Endothelial cell (in vitro differentiated cells): ENCODE results near the gene PPP3CA. TPM values are rescaled to one million over a fixed set of nuclear protein-coding genes. Genes with fewer than 3 reads are reported as not detected.

Experiments used
- DNase-seq: peaks from one replicate; pipeline ENCODE4 v3.0.0; 2021; ENCODE audit warnings: low spot score
- H3K27ac Mint-ChIP-seq: one replicate; pipeline ENCODE4 v1.8.0; 2021; ENCODE audit warnings: mixed read lengths, inconsistent platforms; ENCODE audit not compliant: unreplicated experiment
- H3K27me3 Mint-ChIP-seq: one replicate; pipeline ENCODE4 v1.8.0; 2021; ENCODE audit warnings: mild to moderate bottlenecking, moderate library complexity, mixed read lengths, inconsistent platforms; ENCODE audit not compliant: unreplicated experiment
- H3K36me3 Mint-ChIP-seq: one replicate; pipeline ENCODE4 v1.8.0; 2021; ENCODE audit warnings: mild to moderate bottlenecking, low read depth, mixed read lengths, inconsistent platforms; ENCODE audit not compliant: unreplicated experiment
- H3K4me1 Mint-ChIP-seq: one replicate; pipeline ENCODE4 v1.8.0; 2021; ENCODE audit warnings: mild to moderate bottlenecking, mixed read lengths, inconsistent platforms; ENCODE audit not compliant: unreplicated experiment
- H3K4me3 Mint-ChIP-seq: one replicate; pipeline ENCODE4 v1.8.0; 2021; ENCODE audit warnings: mild to moderate bottlenecking, mixed read lengths, inconsistent platforms; ENCODE audit not compliant: unreplicated experiment
- H3K9me3 Mint-ChIP-seq: one replicate; pipeline ENCODE4 v1.8.0; 2021; ENCODE audit warnings: mixed read lengths, inconsistent platforms; ENCODE audit not compliant: unreplicated experiment
- total RNA-seq: library from RNA; stranded (reverse); fragmentation: NEBNext Ultra II Directional; extraction: Animal tissue kit (Norgen Biotek cat#: 25700); gene quantifications from one replicate; pipeline ENCODE4 v1.2.1, GENCODE V29; 2021; ENCODE audit not compliant: unreplicated experiment
- TF ChIP-seq, protein P1 (sequence below): fragments of 200-600 bp; sonication (generic); IDR thresholded peaks from one replicate; pipeline ENCODE4 v1.5.0; 2021; ENCODE audit warnings: antibody characterized with exemption; ENCODE audit not compliant: unreplicated experiment

Gene PPP3CA
- total RNA-seq, 1 donor from 2014 or later, result 60.5 TPM

DNA sequence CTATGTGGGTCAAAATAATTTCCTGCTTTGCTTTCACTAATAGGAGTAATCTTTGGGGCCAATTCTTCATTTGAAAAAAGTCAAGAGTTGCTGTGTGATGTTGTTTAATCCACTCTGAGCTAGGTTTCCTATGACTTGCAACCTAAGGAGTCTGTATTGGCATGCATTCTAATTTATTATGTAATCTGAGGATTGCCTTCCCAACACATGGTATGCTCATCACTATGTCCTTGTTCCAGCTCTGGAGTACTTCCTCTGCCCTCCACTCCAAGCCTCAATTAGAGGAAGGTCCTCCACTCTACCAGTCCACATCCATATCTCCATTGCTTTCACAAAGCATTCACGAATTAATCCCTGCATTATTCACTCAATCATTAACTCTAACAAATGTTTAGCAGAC, 56.1 kb downstream of the PPP3CA start:
- Mint-ChIP-seq H3K4me1 (peaks cover 40% of the 10 kb centered on the region), H3K27ac (peak overlapping the region; percentile 6), H3K27me3 (peaks cover 2% of the 10 kb centered on the region), H3K9me3 (no peaks in the 10 kb centered on the region), H3K4me3 (no peak overlapping the region), H3K36me3 (peaks cover 3% of the 10 kb centered on the region)
- TF ChIP-seq, protein P1, sequence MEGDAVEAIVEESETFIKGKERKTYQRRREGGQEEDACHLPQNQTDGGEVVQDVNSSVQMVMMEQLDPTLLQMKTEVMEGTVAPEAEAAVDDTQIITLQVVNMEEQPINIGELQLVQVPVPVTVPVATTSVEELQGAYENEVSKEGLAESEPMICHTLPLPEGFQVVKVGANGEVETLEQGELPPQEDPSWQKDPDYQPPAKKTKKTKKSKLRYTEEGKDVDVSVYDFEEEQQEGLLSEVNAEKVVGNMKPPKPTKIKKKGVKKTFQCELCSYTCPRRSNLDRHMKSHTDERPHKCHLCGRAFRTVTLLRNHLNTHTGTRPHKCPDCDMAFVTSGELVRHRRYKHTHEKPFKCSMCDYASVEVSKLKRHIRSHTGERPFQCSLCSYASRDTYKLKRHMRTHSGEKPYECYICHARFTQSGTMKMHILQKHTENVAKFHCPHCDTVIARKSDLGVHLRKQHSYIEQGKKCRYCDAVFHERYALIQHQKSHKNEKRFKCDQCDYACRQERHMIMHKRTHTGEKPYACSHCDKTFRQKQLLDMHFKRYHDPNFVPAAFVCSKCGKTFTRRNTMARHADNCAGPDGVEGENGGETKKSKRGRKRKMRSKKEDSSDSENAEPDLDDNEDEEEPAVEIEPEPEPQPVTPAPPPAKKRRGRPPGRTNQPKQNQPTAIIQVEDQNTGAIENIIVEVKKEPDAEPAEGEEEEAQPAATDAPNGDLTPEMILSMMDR, result no peak
- no peak for DNase-seq

DNA sequence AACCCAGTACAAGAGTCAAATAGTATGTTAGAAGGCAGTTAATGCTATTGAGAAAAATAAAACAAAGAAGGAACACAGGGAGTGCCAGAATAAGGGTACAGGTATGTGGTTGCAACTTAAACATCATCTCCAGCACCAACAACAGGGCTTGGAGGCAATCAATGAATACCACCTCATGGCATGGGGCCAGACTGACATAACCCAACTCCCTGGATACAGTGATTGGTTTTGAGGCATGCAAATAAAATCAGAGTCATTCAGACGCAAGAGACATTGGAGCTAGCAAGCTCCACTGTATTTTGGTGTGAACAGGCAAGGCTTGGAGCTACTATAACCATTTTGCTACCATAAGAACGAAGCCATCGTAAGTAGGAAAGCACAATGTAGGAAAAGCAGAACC, 56.7 kb downstream of the PPP3CA start:
- peaks cover 3% of the 10 kb centered on the region for H3K36me3 Mint-ChIP-seq
- H3K4me3 Mint-ChIP-seq, result no peak overlapping the region
- TF ChIP-seq, protein P1, result no peak
- H3K4me1 Mint-ChIP-seq, result peaks cover 40% of the 10 kb centered on the region
- H3K27ac Mint-ChIP-seq, result no peak overlapping the region
- peaks cover 2% of the 10 kb centered on the region for H3K27me3 Mint-ChIP-seq
- H3K9me3 Mint-ChIP-seq, result no peaks in the 10 kb centered on the region
- DNase-seq, result no peak

DNA sequence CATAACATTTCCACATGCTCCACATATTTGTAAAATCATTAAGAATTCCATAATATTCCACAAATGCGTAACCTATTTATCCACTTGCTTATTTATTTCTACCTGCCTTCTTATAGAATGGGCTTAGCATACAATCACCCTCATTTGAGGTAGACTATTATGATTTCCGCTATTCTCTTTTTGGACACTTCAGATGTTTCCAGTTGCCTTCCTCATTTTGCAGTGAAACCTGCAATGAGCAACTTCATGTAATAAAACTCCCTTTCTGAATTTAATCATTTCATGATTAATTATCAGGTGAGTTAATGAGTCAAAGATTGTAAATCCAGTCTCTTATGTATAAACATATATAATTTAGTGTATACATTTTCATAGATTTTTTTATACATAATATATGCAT, 58.0 kb downstream of the PPP3CA start:
- H3K9me3 Mint-ChIP-seq, result no peaks in the 10 kb centered on the region
- H3K36me3 Mint-ChIP-seq, result peaks cover 3% of the 10 kb centered on the region
- H3K4me3 Mint-ChIP-seq, result no peak overlapping the region
- peaks cover 52% of the 10 kb centered on the region for H3K4me1 Mint-ChIP-seq
- TF ChIP-seq, protein P1, result no peak
- no peak overlapping the region for H3K27ac Mint-ChIP-seq
- no peak for DNase-seq
- peaks cover 3% of the 10 kb centered on the region for H3K27me3 Mint-ChIP-seq

DNA sequence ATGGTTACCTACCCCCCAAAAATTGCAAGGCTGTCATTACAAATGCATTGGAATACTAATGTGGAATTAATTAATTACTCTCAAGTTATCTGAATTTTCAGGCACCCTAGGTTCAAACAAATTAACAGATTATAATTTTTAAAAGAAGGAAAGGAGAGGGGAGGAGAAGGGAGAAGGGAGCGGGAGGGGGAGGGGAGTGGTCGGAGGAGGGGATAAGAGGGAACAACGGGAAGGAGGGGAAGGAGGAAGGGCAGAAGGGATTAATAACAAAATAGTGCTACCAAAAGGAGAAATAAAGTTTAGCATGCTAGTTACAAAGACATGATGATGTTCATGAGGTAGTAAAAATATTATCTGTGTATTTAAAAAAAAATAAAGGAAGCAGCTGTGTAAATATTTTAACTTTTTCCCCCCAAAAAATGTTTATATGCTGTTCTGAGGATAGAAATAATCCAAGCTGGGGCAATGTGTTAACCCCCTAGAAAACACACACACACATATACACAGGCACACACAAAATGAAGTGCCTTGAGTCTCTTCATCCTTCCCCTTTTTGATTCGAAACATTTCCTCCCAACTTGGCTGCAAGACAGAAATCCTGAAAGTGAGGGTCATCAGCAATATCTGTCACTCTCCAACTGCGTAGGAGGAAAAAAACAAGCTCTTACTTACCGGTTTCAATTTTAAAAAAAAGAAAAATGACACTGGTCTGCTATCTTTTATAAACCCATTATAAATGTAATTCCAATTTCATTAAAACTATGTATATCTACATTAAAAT, 58.8 kb downstream of the PPP3CA start:
- peak overlapping the region; percentile 36 for H3K27ac Mint-ChIP-seq

DNA sequence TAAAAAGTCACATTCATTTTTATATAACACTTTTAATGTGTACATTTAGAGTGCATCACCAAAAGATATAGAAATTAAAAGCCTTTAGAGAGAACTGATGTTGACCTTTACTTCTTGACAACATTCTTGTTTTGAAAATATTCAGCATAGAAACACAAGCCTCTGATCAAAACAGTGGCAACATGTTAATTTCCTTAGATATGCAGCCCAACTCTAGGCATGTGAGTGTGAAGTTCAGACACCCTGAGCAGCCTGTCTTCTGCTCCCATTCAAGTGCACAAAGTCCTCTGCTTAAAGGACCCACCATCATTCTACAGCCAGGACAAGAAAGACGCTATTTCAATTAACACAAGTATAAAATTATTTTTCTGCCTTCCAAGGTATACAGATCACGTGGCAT, 60.0 kb downstream of the PPP3CA start:
- no peak for DNase-seq
- peaks cover 3% of the 10 kb centered on the region for H3K27me3 Mint-ChIP-seq
- H3K4me1 Mint-ChIP-seq, result peaks cover 59% of the 10 kb centered on the region
- no peaks in the 10 kb centered on the region for H3K36me3 Mint-ChIP-seq
- TF ChIP-seq, protein P1, result no peak
- no peak overlapping the region for H3K4me3 Mint-ChIP-seq
- no peaks in the 10 kb centered on the region for H3K9me3 Mint-ChIP-seq
- H3K27ac Mint-ChIP-seq, result peak overlapping the region; percentile 95

More for the DNA sequence above, 58.8 kb downstream of the PPP3CA start:
- Mint-ChIP-seq H3K27me3 (peaks cover 3% of the 10 kb centered on the region), H3K4me1 (peaks cover 54% of the 10 kb centered on the region), H3K9me3 (no peaks in the 10 kb centered on the region), H3K4me3 (no peak overlapping the region), H3K36me3 (peaks cover 1% of the 10 kb centered on the region)
- TF ChIP-seq, protein P1, result no peak
- no peak for DNase-seq
